ENCODE measurements around the gene ACAD11.

Gene ACAD11

GRCh38 chr3:132543011-132543739, 116.4 kb downstream of the ACAD11 start:
- TF ChIP-seq CTCF (IDR thresholded peaks at IDR 0.05), result no peak
- Histone ChIP-seq H3K4me2 (ENCODE audit: low read length) (no peak overlapping the region), H3K9me3 (ENCODE audit: control insufficient read depth, low read length) (no peaks in the 10 kb centered on the region), H2AFZ (no peak overlapping the region), H3K79me2 (no peaks in the 10 kb centered on the region), H3K4me3 (ENCODE audit: low read depth, low read length) (no peak overlapping the region), H3K27me3 (ENCODE audit: control insufficient read depth, insufficient read depth, low read length) (no peaks in the 10 kb centered on the region), H3K4me1 (no peaks in the 10 kb centered on the region), H3K36me3 (ENCODE audit: control insufficient read depth, insufficient read depth, low read length) (no peaks in the 10 kb centered on the region), H3K27ac (no peak overlapping the region), H3K9ac (no peak overlapping the region)

DNA sequence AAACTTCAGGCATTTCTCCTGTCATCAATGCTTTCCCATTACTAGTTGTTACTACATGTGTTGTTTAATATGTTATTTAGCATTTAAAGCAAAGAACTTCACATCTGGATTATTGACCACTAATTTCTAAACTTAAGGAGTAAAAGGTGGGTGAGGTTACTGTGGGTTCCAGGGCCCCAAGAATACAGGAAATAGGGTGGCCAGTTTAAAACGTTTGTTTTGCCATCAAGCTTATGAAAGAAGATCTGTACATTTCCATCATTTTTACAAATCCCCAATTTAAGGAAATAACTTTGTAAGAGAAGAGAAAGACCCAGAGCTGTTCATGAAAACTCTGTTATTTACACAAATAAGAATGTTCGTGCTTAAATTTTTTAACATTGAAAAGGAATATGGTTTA, 117.0 kb downstream of the ACAD11 start:
- H3K27me3 ChIP-seq (ENCODE audit: control insufficient read depth, insufficient read depth, low read length), result no peaks in the 10 kb centered on the region
- H3K79me2 ChIP-seq, result no peaks in the 10 kb centered on the region
- no peaks in the 10 kb centered on the region for H3K9me3 ChIP-seq (ENCODE audit: control insufficient read depth, low read length)
- no peaks in the 10 kb centered on the region for H3K36me3 ChIP-seq (ENCODE audit: control insufficient read depth, insufficient read depth, low read length)
- no peak overlapping the region for H3K9ac ChIP-seq
- no peak for TF ChIP-seq CTCF (IDR thresholded peaks at IDR 0.05)
- H3K4me1 ChIP-seq, result no peaks in the 10 kb centered on the region
- no peak overlapping the region for H3K4me3 ChIP-seq (ENCODE audit: low read depth, low read length)
- H2AFZ ChIP-seq, result no peak overlapping the region
- no peak overlapping the region for H3K27ac ChIP-seq
- H3K4me2 ChIP-seq (ENCODE audit: low read length), result no peak overlapping the region

- H3K4me2 ChIP-seq (ENCODE audit: low read length), result no peak overlapping the region
- no peak for TF ChIP-seq CTCF (IDR thresholded peaks at IDR 0.05)
- no peak overlapping the region for H2AFZ ChIP-seq
- no peaks in the 10 kb centered on the region for H3K9me3 ChIP-seq (ENCODE audit: control insufficient read depth, low read length)
- no peak overlapping the region for H3K27ac ChIP-seq
- no peaks in the 10 kb centered on the region for H3K36me3 ChIP-seq (ENCODE audit: control insufficient read depth, insufficient read depth, low read length)
- H3K79me2 ChIP-seq, result no peaks in the 10 kb centered on the region
- no peak overlapping the region for H3K4me3 ChIP-seq (ENCODE audit: low read depth, low read length)
- no peaks in the 10 kb centered on the region for H3K27me3 ChIP-seq (ENCODE audit: control insufficient read depth, insufficient read depth, low read length)
- no peak overlapping the region for H3K9ac ChIP-seq
- peaks cover 2% of the 10 kb centered on the region for H3K4me1 ChIP-seq
Measured at GRCh38 chr3:132539681-132540080, 119.9 kb downstream of the ACAD11 start.

DNA sequence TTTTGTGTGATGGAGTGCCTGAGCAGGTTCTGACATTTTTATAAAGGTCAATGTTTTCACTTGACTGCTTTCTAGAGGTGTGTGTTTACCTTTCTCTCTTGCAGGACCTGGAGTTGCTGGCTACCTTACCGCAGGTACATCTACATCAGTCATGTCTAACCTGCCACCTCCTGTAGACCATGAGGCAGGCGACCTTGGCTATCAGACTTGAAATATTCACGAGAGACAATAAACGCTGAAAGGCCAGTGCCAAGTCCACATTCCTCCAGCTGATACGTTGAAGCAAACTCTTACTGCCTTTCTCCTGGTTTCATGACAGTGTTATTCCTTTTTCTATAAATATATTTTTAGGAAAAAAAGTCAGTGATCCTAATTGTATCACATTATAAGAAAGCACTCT, 121.5 kb downstream of the ACAD11 start:
- no peak overlapping the region for H3K9ac ChIP-seq
- H3K4me2 ChIP-seq (ENCODE audit: low read length), result no peak overlapping the region
- no peak overlapping the region for H3K4me3 ChIP-seq (ENCODE audit: low read depth, low read length)
- H3K36me3 ChIP-seq (ENCODE audit: control insufficient read depth, insufficient read depth, low read length), result no peaks in the 10 kb centered on the region
- no peaks in the 10 kb centered on the region for H3K9me3 ChIP-seq (ENCODE audit: control insufficient read depth, low read length)
- TF ChIP-seq CTCF (IDR thresholded peaks at IDR 0.05), result no peak
- H3K4me1 ChIP-seq, result peaks cover 2% of the 10 kb centered on the region
- H3K27ac ChIP-seq, result no peak overlapping the region
- no peaks in the 10 kb centered on the region for H3K27me3 ChIP-seq (ENCODE audit: control insufficient read depth, insufficient read depth, low read length)
- H2AFZ ChIP-seq, result no peak overlapping the region
- no peaks in the 10 kb centered on the region for H3K79me2 ChIP-seq

DNA sequence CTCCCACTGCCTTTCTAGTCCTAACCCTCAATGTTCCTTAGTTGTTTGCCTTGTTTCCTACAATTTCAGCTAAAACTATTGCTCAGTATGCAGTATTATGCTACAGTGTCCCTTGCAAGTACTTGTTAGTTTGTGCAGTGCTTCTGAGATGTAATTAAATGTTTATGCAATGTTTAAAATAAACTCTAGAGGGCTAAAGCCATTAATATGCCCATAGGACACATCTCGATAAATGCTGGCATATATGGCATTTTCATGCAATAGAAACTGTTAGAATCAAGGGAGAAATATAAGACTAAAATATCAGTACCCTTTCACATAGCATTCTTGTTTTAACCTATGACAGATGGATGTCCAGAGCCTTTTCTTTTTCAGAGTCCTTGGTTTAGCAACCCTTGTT, 122.3 kb downstream of the ACAD11 start:
- Histone ChIP-seq H3K27ac (no peak overlapping the region), H3K9me3 (ENCODE audit: control insufficient read depth, low read length) (no peaks in the 10 kb centered on the region), H3K4me3 (ENCODE audit: low read depth, low read length) (no peak overlapping the region), H3K4me1 (peaks cover 2% of the 10 kb centered on the region), H3K27me3 (ENCODE audit: control insufficient read depth, insufficient read depth, low read length) (no peaks in the 10 kb centered on the region), H3K4me2 (ENCODE audit: low read length) (no peak overlapping the region), H3K79me2 (no peaks in the 10 kb centered on the region), H3K9ac (no peak overlapping the region), H2AFZ (no peak overlapping the region), H3K36me3 (ENCODE audit: control insufficient read depth, insufficient read depth, low read length) (no peaks in the 10 kb centered on the region)
- TF ChIP-seq CTCF (IDR thresholded peaks at IDR 0.05), result no peak
